Right hindlimb (tissue), 1 donor: Measurements from ENCODE around the gene RIN3.

Experiments
- DNase-seq: peaks from one replicate; pipeline ENCODE4 v3.0.0-alpha.2; 2018

Gene RIN3

GRCh38 chr14:92511453-92512238, 1.9 kb upstream of the RIN3 start:
- DNase-seq, result no peak

DNA sequence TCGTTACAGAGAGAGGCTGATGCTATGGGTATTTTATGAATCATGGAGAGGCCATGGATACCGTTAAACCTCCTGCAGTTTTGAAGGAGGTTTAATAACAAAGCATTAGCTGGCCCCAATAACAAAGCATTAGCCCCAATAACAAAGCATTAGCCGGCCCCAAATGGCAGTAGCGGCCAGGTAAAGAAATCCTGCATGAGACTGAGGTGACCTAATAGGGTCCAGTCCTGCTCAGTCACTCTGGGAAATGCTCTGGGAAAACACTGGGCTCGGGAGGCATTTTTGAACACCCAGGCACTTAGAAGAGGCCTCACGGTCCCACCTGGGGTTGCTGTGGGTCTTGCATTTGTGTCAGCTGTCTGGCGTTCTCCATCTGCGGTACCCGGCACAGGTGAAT, 776 bp upstream of the RIN3 start:
- DNase-seq, result no peak

GRCh38 chr14:92513966-92514843, 624 bp downstream of the RIN3 start:
- DNase-seq, result peak; percentile 54

GRCh38 chr14:92514844-92515514, 1.4 kb downstream of the RIN3 start:
- no peak for DNase-seq

GRCh38 chr14:92515546-92516343, 2.2 kb downstream of the RIN3 start:
- DNase-seq, result no peak

DNA sequence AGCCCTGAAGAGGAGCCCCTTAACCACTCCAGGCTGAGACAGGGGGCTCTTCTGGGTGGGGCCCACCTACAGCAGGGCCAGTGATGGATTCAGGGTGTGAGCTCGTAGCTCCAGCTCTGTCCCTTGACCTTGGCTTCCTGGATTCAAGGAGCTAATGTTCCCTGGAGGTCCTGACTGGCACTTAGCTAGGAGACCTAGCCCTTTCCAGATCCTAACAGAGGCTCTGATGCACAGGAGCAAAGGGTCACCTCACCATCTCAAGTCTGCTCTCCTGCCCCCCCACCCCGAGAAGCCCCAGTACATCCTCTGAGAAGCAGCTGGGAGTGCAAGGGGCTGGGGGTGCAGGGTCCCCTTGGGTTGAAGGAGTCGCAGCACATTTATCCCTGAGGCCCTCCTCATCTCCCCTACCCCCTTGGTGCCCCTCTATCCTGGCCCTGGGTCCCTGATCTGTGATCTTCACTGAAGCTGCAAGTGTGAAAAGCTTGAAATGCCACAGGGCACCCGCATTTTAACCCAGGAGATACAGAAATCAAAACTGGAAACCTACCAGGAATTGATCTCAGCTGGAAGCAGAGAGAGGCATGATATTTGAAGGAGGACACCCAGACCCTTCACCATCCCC, 2.9 kb downstream of the RIN3 start:
- no peak for DNase-seq

DNA sequence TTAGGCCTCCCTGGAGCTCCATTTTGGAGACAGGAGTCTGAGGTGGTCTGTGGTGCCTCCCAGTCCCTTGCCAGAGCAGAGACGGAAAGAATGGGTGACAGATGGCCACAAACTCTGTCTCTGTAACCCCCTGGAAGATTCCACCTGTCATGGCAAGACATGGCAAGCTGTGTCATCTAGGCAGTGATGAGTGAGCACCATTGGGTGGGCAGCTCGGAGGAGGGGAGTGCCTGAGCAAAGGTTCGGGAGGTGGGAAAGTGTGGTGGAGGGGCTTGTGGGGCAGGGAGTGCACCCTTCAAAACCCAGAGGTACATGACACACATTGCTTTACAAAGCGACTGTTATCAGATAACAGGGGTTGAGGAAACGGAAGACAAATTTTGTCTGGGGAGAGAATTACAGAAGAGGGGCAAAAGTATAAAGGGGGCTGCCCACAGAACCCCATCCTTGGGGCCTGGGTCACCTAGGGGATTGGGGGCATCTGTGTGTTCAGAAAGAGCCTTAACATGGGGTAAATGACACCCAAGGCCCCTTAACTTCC, 3.5 kb downstream of the RIN3 start:
- no peak for DNase-seq

- DNase-seq, result no peak
Observed at GRCh38 chr14:92517761-92518160, 4.2 kb downstream of the RIN3 start.

DNA sequence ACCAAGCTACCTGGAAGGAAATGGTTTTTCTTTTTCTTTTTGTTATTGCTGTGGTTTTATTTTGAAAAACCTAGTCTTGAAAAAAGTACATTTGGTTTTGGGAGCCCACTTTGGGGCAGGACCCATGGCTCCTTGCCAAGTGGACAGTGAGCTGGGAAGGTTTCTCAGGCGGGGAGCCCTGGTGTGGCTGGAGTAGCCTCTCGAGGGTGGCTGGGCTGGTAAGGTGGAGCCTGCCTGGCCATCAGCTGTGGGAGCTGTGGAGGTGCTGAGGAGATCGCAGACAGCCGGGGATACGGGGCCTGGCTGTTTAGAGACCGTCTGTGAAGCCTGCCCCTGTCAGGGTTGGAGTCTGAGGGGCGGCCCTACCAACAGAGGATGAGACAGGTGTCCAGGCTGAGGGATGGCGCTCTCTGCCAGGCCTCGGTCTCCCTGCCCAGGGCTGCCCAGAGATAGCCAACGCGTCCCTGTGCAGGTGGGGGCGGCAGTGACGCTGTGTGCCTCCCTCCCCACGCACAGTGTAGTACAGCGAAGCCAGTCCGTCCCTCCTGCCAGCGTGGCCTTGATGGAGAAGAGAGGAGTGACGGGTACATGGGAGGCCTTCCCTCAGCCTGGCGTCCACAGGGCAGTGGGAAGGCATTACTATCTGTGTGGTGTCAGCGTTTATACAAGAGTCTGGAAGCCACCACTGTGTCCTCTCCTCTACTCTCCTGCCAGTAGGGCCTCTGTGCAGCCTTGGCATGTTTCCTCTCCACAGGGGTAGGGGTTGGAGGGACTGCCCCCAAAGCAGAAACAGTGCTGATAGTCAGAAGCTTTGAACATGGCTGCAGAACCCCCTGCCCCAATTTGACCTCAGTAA, 5.9 kb downstream of the RIN3 start:
- DNase-seq, result no peak

DNA sequence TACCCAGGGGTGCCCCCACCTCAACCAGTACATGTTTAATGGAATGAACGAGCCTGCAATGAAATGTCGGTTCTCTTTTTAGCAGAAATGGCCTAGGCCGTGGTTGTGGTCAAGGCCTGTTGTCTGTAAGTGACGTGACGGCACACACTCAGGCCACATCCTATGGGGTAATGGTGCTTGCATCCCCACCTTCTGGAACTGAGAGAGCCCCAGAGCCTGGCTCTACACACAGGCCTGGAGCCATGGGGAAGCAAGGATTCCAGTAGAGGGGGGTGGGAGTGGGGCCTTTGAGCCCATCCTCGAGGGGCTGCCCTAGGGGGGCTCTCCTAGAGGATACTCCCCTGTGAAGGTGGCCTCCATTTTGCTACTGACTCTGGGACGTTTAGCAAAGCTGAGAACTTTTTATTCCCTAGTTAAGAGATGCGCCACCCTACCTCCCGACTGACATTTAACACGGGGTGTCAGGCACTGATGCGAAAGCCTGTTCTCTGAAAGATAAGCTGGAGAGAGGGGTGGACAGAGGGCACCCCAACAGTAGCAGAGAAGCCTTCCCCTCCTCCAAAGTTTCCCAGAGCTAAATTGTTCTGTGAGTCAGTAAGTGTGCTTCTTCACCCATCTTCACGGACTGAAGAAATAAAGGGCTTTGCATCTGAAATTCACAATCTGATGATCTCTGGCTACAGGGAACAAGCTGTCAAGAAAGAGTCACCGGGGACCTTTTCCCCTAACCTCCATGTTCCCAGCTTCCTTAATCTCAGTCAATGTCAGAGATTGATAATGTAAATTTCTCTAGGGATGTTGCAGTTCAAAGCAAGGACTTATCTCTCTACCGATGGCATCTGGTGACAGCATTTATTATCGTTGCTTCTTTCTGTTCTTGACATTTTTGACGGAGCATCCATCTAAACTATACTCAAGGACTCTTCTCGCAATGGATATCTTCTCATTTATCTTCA, 6.8 kb downstream of the RIN3 start:
- no peak for DNase-seq

- no peak for DNase-seq
Observed at GRCh38 chr14:92521058-92521415, 7.5 kb downstream of the RIN3 start.

GRCh38 chr14:92523752-92524151, 10.2 kb downstream of the RIN3 start:
- DNase-seq, result no peak

DNA sequence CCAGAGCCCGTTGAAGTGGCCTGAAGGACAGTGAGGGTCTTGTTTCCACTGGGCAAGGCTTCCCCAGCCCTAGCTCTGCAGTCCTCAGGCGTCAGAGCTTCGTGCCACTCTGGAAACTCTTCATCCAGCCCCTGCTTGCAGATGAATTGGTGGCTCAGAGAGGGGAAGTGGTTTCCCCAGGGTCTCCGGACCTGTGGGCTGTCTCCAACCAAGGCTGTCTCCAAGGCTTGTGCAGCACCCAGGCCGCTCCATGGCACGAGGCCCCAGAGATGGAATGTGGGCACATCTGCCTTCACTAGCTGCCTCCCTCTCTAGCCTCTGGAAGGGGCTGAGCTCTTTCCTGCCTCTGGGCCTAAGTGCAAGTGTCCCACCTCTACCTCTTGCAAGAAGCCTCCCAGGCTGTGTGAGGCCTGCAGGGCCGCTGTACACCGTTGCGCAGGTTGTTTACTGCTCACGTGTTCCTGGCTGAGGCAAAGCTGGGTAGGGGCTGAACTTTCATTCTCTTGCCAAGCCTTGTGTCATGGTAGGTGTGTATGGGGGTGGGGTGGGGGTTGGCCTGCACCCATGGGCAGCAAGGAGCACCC, 11.1 kb downstream of the RIN3 start:
- DNase-seq, result no peak

GRCh38 chr14:92525322-92526095, 11.9 kb downstream of the RIN3 start:
- no peak for DNase-seq

DNA sequence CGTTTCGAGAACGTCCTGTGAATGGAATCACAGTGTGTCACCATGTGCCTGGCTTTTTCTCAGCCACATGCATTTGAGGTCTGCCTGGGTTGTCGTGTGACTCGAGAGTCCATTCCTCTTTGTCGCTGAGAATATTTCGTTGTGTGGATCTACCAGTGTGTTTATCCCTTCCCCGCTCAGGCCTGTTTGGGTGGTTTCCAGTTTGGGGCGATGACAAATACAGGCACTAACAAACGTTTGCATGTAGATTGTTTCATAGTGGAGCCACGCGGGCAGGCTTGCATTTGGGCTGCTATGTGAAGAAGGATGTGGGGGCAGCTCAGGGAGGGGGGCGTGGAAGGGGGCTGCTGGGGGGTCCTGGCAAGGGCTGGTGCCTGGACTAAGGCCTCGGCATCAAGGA, 14.1 kb downstream of the RIN3 start:
- no peak for DNase-seq

GRCh38 chr14:92528486-92529100, 15.0 kb downstream of the RIN3 start:
- no peak for DNase-seq

DNA sequence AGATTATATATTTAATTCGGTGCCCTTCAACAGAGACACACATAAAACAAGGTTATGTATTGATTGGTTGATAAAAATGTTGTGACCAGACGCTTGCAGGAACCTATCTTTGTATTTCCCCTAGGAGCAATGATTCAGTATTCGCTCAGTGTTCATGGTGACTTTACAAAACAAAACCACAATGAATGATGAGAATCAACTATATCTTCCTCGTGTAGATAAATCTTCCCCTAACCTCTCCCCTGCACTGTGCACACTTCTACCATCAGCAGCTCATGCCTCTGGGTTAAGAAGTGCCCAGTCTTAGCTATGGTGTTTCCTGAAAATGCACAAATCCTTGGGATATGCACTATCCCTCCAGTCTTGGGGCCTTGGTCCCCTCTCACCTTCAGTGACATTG, 16.3 kb downstream of the RIN3 start:
- DNase-seq, result no peak
